ENCODE measurements around the gene OR56A5.

The OR56A5 gene

GRCh38 chr11:5992604-5993251 lies 24.4 kb upstream of the OR56A5 start:
- TF ChIP-seq RAD21 (IDR thresholded peaks at IDR 0.05; ENCODE audit: low read depth) (peak; percentile 40; the same call in 1 of the 2 replicates), FOXM1 (IDR thresholded peaks at IDR 0.05; ENCODE audit: borderline replicate concordance, low read depth) (no peak), TCF12 (IDR thresholded peaks at IDR 0.05; ENCODE audit: low read depth) (no peak)

- TF ChIP-seq EP300 (IDR thresholded peaks at IDR 0.05; ENCODE audit: borderline replicate concordance) (no peak), USF1 (IDR thresholded peaks at IDR 0.05) (no peak), FOXM1 (IDR thresholded peaks at IDR 0.05; ENCODE audit: borderline replicate concordance, low read depth) (no peak), RAD21 (IDR thresholded peaks at IDR 0.05; ENCODE audit: low read depth) (no peak), EGR1 (IDR thresholded peaks at IDR 0.05) (no peak), CREB1 (IDR thresholded peaks at IDR 0.05; ENCODE audit: low read depth) (no peak), TCF12 (IDR thresholded peaks at IDR 0.05; ENCODE audit: low read depth) (no peak), TEAD4 (IDR thresholded peaks at IDR 0.05) (no peak), MAX (IDR thresholded peaks at IDR 0.05) (no peak), CEBPB (IDR thresholded peaks at IDR 0.05) (no peak)
These were observed 23.9 kb upstream of the OR56A5 start for GRCh38 chr11:5992150-5992549.

GRCh38 chr11:5989203-5989602 lies 20.9 kb upstream of the OR56A5 start:
- TF ChIP-seq CEBPB (IDR thresholded peaks at IDR 0.05) (no peak), RAD21 (IDR thresholded peaks at IDR 0.05; ENCODE audit: low read depth) (no peak), EGR1 (IDR thresholded peaks at IDR 0.05) (no peak)

- TF ChIP-seq EP300 (IDR thresholded peaks at IDR 0.05; ENCODE audit: borderline replicate concordance), result no peak
- no peak for TF ChIP-seq CEBPB (IDR thresholded peaks at IDR 0.05)
- no peak for TF ChIP-seq MAX (IDR thresholded peaks at IDR 0.05)
- no peak for TF ChIP-seq TAF1 (IDR thresholded peaks at IDR 0.05; ENCODE audit: low read depth)
- TF ChIP-seq EGR1 (IDR thresholded peaks at IDR 0.05), result no peak
- TF ChIP-seq YY1 (IDR thresholded peaks at IDR 0.05; ENCODE audit: low read depth), result no peak
- no peak for TF ChIP-seq TEAD4 (IDR thresholded peaks at IDR 0.05)
- TF ChIP-seq FOXM1 (IDR thresholded peaks at IDR 0.05; ENCODE audit: borderline replicate concordance, low read depth), result no peak
- TF ChIP-seq ZBTB7A (IDR thresholded peaks at IDR 0.05; ENCODE audit: low read depth), result no peak
- TF ChIP-seq TCF12 (IDR thresholded peaks at IDR 0.05; ENCODE audit: low read depth), result no peak
- TF ChIP-seq RAD21 (IDR thresholded peaks at IDR 0.05; ENCODE audit: low read depth), result no peak
- no peak for TF ChIP-seq REST (IDR thresholded peaks at IDR 0.05; ENCODE audit: low read depth)
- no peak for TF ChIP-seq NFIC (IDR thresholded peaks at IDR 0.05)
- TF ChIP-seq CREB1 (IDR thresholded peaks at IDR 0.05; ENCODE audit: low read depth), result no peak
- no peak for TF ChIP-seq USF1 (IDR thresholded peaks at IDR 0.05)
These were observed 18.6 kb upstream of the OR56A5 start, which contains the start of gene OR52L1 for GRCh38 chr11:5986885-5987284. Gene OR52L1 (minus strand): TSS chr11:5986985. CDS start chr11:5986930, 55 bp downstream.

- TF ChIP-seq TCF12 (IDR thresholded peaks at IDR 0.05; ENCODE audit: low read depth) (no peak), FOXM1 (IDR thresholded peaks at IDR 0.05; ENCODE audit: borderline replicate concordance, low read depth) (no peak), REST (IDR thresholded peaks at IDR 0.05; ENCODE audit: low read depth) (no peak), YY1 (IDR thresholded peaks at IDR 0.05; ENCODE audit: low read depth) (no peak), CREB1 (IDR thresholded peaks at IDR 0.05; ENCODE audit: low read depth) (no peak), TEAD4 (IDR thresholded peaks at IDR 0.05) (no peak), USF1 (IDR thresholded peaks at IDR 0.05) (no peak), NFIC (IDR thresholded peaks at IDR 0.05) (no peak), EGR1 (IDR thresholded peaks at IDR 0.05) (no peak), MAX (IDR thresholded peaks at IDR 0.05) (no peak), EP300 (IDR thresholded peaks at IDR 0.05; ENCODE audit: borderline replicate concordance) (no peak), RAD21 (IDR thresholded peaks at IDR 0.05; ENCODE audit: low read depth) (no peak), TAF1 (IDR thresholded peaks at IDR 0.05; ENCODE audit: low read depth) (no peak), ZBTB7A (IDR thresholded peaks at IDR 0.05; ENCODE audit: low read depth) (no peak), CEBPB (IDR thresholded peaks at IDR 0.05) (no peak)
These were observed 15.1 kb upstream of the OR56A5 start for GRCh38 chr11:5983443-5983842.
